Nucleus accumbens (tissue), 56 donors: ENCODE results near the gene CUZD1.

Source experiments
- DNase-seq, 56 donors: peaks; one replicate each; lab custom pipeline; 2025; lab: John Stamatoyannopoulos, UW

Gene CUZD1

GRCh38 chr10:122822973-122823690, 22.5 kb downstream of the CUZD1 start:
- DNase-seq, result no peak

- DNase-seq, result no peak
Measured at GRCh38 chr10:122821808-122822207, 23.8 kb downstream of the CUZD1 start.

- no peak for DNase-seq
Measured at GRCh38 chr10:122815458-122815857, 30.2 kb downstream of the CUZD1 start.

- DNase-seq, result no peak
Measured at GRCh38 chr10:122814493-122814892, 31.2 kb downstream of the CUZD1 start.

- DNase-seq, result no peak
Measured at GRCh38 chr10:122812751-122813150, 32.9 kb downstream of the CUZD1 start.

GRCh38 chr10:122802282-122802681, 43.4 kb downstream of the CUZD1 start:
- DNase-seq, result no peak

- DNase-seq, result no peak
Measured at GRCh38 chr10:122798704-122799231, 46.9 kb downstream of the CUZD1 start.

GRCh38 chr10:122796796-122797195, 48.9 kb downstream of the CUZD1 start:
- DNase-seq, result no peak

GRCh38 chr10:122795924-122796323, 49.7 kb downstream of the CUZD1 start:
- DNase-seq, result no peak

- DNase-seq, result peak in 2 of 56 donors; percentile 0 to 2
Measured at GRCh38 chr10:122786269-122786668, 59.4 kb downstream of the CUZD1 start.

GRCh38 chr10:122782911-122783310, 62.7 kb downstream of the CUZD1 start:
- peak in 42 of 56 donors; percentile 1 to 57 (median 27) for DNase-seq
